ENCODE measurements around the gene ARHGAP15.

ARHGAP15 gene

GRCh38 chr2:143468341-143468888 is 339.2 kb downstream of the ARHGAP15 start:
- peak overlapping the region; percentile 7 for H3K27ac Mint-ChIP-seq
- no peaks in the 10 kb centered on the region for H3K9me3 Mint-ChIP-seq
- no peak overlapping the region for H3K4me3 Mint-ChIP-seq
- no peaks in the 10 kb centered on the region for H3K27me3 Mint-ChIP-seq (ENCODE audit: low read depth)
- peaks cover 18% of the 10 kb centered on the region for H3K36me3 Mint-ChIP-seq (ENCODE audit: low read depth)
- peaks cover 20% of the 10 kb centered on the region for H3K4me1 Mint-ChIP-seq (ENCODE audit: low read depth)

GRCh38 chr2:143469323-143469722 is 340.1 kb downstream of the ARHGAP15 start:
- no peak overlapping the region for H3K27ac Mint-ChIP-seq
- H3K27me3 Mint-ChIP-seq (ENCODE audit: low read depth): no peaks in the 10 kb centered on the region
- H3K4me3 Mint-ChIP-seq: no peak overlapping the region
- peaks cover 18% of the 10 kb centered on the region for H3K36me3 Mint-ChIP-seq (ENCODE audit: low read depth)
- H3K9me3 Mint-ChIP-seq: no peaks in the 10 kb centered on the region
- peaks cover 18% of the 10 kb centered on the region for H3K4me1 Mint-ChIP-seq (ENCODE audit: low read depth)

- H3K36me3 Mint-ChIP-seq (ENCODE audit: low read depth): peaks cover 14% of the 10 kb centered on the region
- no peaks in the 10 kb centered on the region for H3K27me3 Mint-ChIP-seq (ENCODE audit: low read depth)
- H3K4me1 Mint-ChIP-seq (ENCODE audit: low read depth): peaks cover 22% of the 10 kb centered on the region
- peak overlapping the region; percentile 59 for H3K27ac Mint-ChIP-seq
- H3K9me3 Mint-ChIP-seq: no peaks in the 10 kb centered on the region
- no peak overlapping the region for H3K4me3 Mint-ChIP-seq
Measured at GRCh38 chr2:143471550-143471949, 342.3 kb downstream of the ARHGAP15 start.

GRCh38 chr2:143473216-143473615 is 344.0 kb downstream of the ARHGAP15 start:
- H3K27ac Mint-ChIP-seq: no peak overlapping the region
- no peaks in the 10 kb centered on the region for H3K27me3 Mint-ChIP-seq (ENCODE audit: low read depth)
- peaks cover 14% of the 10 kb centered on the region for H3K4me1 Mint-ChIP-seq (ENCODE audit: low read depth)
- H3K9me3 Mint-ChIP-seq: no peaks in the 10 kb centered on the region
- peaks cover 11% of the 10 kb centered on the region for H3K36me3 Mint-ChIP-seq (ENCODE audit: low read depth)
- H3K4me3 Mint-ChIP-seq: no peak overlapping the region

GRCh38 chr2:143473820-143474219 is 344.6 kb downstream of the ARHGAP15 start:
- peaks cover 8% of the 10 kb centered on the region for H3K4me1 Mint-ChIP-seq (ENCODE audit: low read depth)
- no peak overlapping the region for H3K4me3 Mint-ChIP-seq
- H3K27me3 Mint-ChIP-seq (ENCODE audit: low read depth): no peaks in the 10 kb centered on the region
- H3K9me3 Mint-ChIP-seq: no peaks in the 10 kb centered on the region
- H3K36me3 Mint-ChIP-seq (ENCODE audit: low read depth): peaks cover 11% of the 10 kb centered on the region
- H3K27ac Mint-ChIP-seq: no peak overlapping the region

- Mint-ChIP-seq H3K27ac (no peak overlapping the region), H3K9me3 (no peaks in the 10 kb centered on the region), H3K27me3 (ENCODE audit: low read depth) (no peaks in the 10 kb centered on the region), H3K4me1 (ENCODE audit: low read depth) (peaks cover 10% of the 10 kb centered on the region), H3K36me3 (ENCODE audit: low read depth) (peaks cover 11% of the 10 kb centered on the region), H3K4me3 (no peak overlapping the region)
Measured at GRCh38 chr2:143474586-143474985, 345.4 kb downstream of the ARHGAP15 start.

- Mint-ChIP-seq H3K36me3 (ENCODE audit: low read depth) (peaks cover 9% of the 10 kb centered on the region), H3K27ac (no peak overlapping the region), H3K9me3 (no peaks in the 10 kb centered on the region), H3K4me3 (no peak overlapping the region), H3K27me3 (ENCODE audit: low read depth) (no peaks in the 10 kb centered on the region), H3K4me1 (ENCODE audit: low read depth) (peaks cover 10% of the 10 kb centered on the region)
Measured at GRCh38 chr2:143475041-143475776, 346.0 kb downstream of the ARHGAP15 start.

- no peak overlapping the region for H3K4me3 Mint-ChIP-seq
- H3K4me1 Mint-ChIP-seq (ENCODE audit: low read depth): peaks cover 10% of the 10 kb centered on the region
- no peaks in the 10 kb centered on the region for H3K27me3 Mint-ChIP-seq (ENCODE audit: low read depth)
- H3K36me3 Mint-ChIP-seq (ENCODE audit: low read depth): peaks cover 6% of the 10 kb centered on the region
- no peaks in the 10 kb centered on the region for H3K9me3 Mint-ChIP-seq
- no peak overlapping the region for H3K27ac Mint-ChIP-seq
Measured at GRCh38 chr2:143476336-143477087, 347.3 kb downstream of the ARHGAP15 start.

- peaks cover 3% of the 10 kb centered on the region for H3K36me3 Mint-ChIP-seq (ENCODE audit: low read depth)
- peaks cover 10% of the 10 kb centered on the region for H3K4me1 Mint-ChIP-seq (ENCODE audit: low read depth)
- H3K9me3 Mint-ChIP-seq: no peaks in the 10 kb centered on the region
- H3K27me3 Mint-ChIP-seq (ENCODE audit: low read depth): no peaks in the 10 kb centered on the region
- no peak overlapping the region for H3K4me3 Mint-ChIP-seq
- H3K27ac Mint-ChIP-seq: no peak overlapping the region
Measured at GRCh38 chr2:143477714-143478443, 348.7 kb downstream of the ARHGAP15 start.

GRCh38 chr2:143480086-143480485 is 350.9 kb downstream of the ARHGAP15 start:
- Mint-ChIP-seq H3K36me3 (ENCODE audit: low read depth) (peaks cover 3% of the 10 kb centered on the region), H3K27ac (no peak overlapping the region), H3K4me1 (ENCODE audit: low read depth) (peaks cover 10% of the 10 kb centered on the region), H3K9me3 (no peaks in the 10 kb centered on the region), H3K27me3 (ENCODE audit: low read depth) (no peaks in the 10 kb centered on the region), H3K4me3 (no peak overlapping the region)

- Mint-ChIP-seq H3K4me3 (no peak overlapping the region), H3K36me3 (ENCODE audit: low read depth) (peaks cover 1% of the 10 kb centered on the region), H3K27ac (no peak overlapping the region), H3K9me3 (no peaks in the 10 kb centered on the region), H3K27me3 (ENCODE audit: low read depth) (no peaks in the 10 kb centered on the region), H3K4me1 (ENCODE audit: low read depth) (peaks cover 9% of the 10 kb centered on the region)
Measured at GRCh38 chr2:143480601-143481236, 351.5 kb downstream of the ARHGAP15 start.

- Mint-ChIP-seq H3K4me1 (ENCODE audit: low read depth) (peaks cover 9% of the 10 kb centered on the region), H3K36me3 (ENCODE audit: low read depth) (peaks cover 1% of the 10 kb centered on the region), H3K27me3 (ENCODE audit: low read depth) (no peaks in the 10 kb centered on the region), H3K4me3 (no peak overlapping the region), H3K9me3 (no peaks in the 10 kb centered on the region), H3K27ac (no peak overlapping the region)
Measured at GRCh38 chr2:143481237-143481623, 352.0 kb downstream of the ARHGAP15 start.

- H3K9me3 Mint-ChIP-seq: no peaks in the 10 kb centered on the region
- peaks cover 2% of the 10 kb centered on the region for H3K36me3 Mint-ChIP-seq (ENCODE audit: low read depth)
- H3K27ac Mint-ChIP-seq: no peak overlapping the region
- H3K4me1 Mint-ChIP-seq (ENCODE audit: low read depth): peaks cover 7% of the 10 kb centered on the region
- no peak overlapping the region for H3K4me3 Mint-ChIP-seq
- no peaks in the 10 kb centered on the region for H3K27me3 Mint-ChIP-seq (ENCODE audit: low read depth)
Measured at GRCh38 chr2:143481733-143482132, 352.5 kb downstream of the ARHGAP15 start.

- no peaks in the 10 kb centered on the region for H3K27me3 Mint-ChIP-seq (ENCODE audit: low read depth)
- H3K4me1 Mint-ChIP-seq (ENCODE audit: low read depth): peaks cover 6% of the 10 kb centered on the region
- no peak overlapping the region for H3K4me3 Mint-ChIP-seq
- no peaks in the 10 kb centered on the region for H3K9me3 Mint-ChIP-seq
- H3K36me3 Mint-ChIP-seq (ENCODE audit: low read depth): peaks cover 2% of the 10 kb centered on the region
- H3K27ac Mint-ChIP-seq: no peak overlapping the region
Measured at GRCh38 chr2:143482316-143482715, 353.1 kb downstream of the ARHGAP15 start.
